GM12878 (cell line): Measurements from ENCODE around the gene HOXA1.

ENCODE experiments used
- BHLHE40 ChIP-seq, 2 experiments: fragments of 450-650 bp in 1 of 2; IDR thresholded peaks; 2 replicates each; pipeline ENCODE4 v1.6.1; 2011 to 2017; ENCODE audit warnings: low read depth in 2 of 2, borderline replicate concordance in 1 of 2, improper control_type of control experiment in 1 of 2, low read length in 1 of 2, mild to moderate bottlenecking in 1 of 2
- BRCA1 ChIP-seq: IDR thresholded peaks from 2 replicates; pipeline ENCODE4 v1.6.1; 2011; ENCODE audit warnings: low read depth, low read length, improper control_type of control experiment
- CEBPB ChIP-seq, 2 experiments: fragments of 150-350 bp in 1 of 2; IDR thresholded peaks; 2 replicates each; pipeline ENCODE4 v1.6.1; 2012 to 2014; ENCODE audit warnings: low read depth in 2 of 2, low read length in 2 of 2, borderline replicate concordance in 1 of 2, inconsistent platforms in 1 of 2
- CHD2 ChIP-seq: IDR thresholded peaks from 2 replicates; pipeline ENCODE4 v1.6.1; 2011; ENCODE audit warnings: low read depth, low read length, improper control_type of control experiment, borderline replicate concordance
- HCFC1 ChIP-seq: fragments of 150-350 bp; IDR thresholded peaks from 2 replicates; pipeline ENCODE4 v1.6.1; 2014; ENCODE audit warnings: low read length
- MEF2B ChIP-seq: fragments of 450-650 bp; IDR thresholded peaks from 2 replicates; pipeline ENCODE4 v1.6.1; 2018; ENCODE audit warnings: mild to moderate bottlenecking, moderate library complexity; ENCODE audit not compliant: partially characterized antibody, poor library complexity, severe bottlenecking
- RAD51 ChIP-seq: fragments of 450-650 bp; IDR thresholded peaks from 2 replicates; pipeline ENCODE4 v1.6.1; 2016; ENCODE audit warnings: moderate library complexity, mild to moderate bottlenecking, inconsistent platforms
- TF ChIP-seq, protein P1 (sequence below), 3 experiments: IDR thresholded peaks in 2 of 3; conservative IDR thresholded peaks in 1 of 3; 2 replicates each; pipeline ENCODE4 v1.5.1; 2011; ENCODE audit warnings: low read depth in 3 of 3, low read length in 3 of 3, mild to moderate bottlenecking in 3 of 3, control low read depth in 2 of 3, moderate library complexity in 2 of 3, inconsistent platforms in 1 of 3, mixed read lengths in 1 of 3; ENCODE audit not compliant: control insufficient read depth in 2 of 3, insufficient read depth in 1 of 3; ENCODE audit errors: extremely low read depth in 1 of 3
- TF ChIP-seq, protein P2 (sequence below): fragments of 450-650 bp; IDR thresholded peaks from 2 replicates; pipeline ENCODE4 v1.6.1; 2014; ENCODE audit warnings: mild to moderate bottlenecking
- TF ChIP-seq, protein P3 (sequence below): IDR thresholded peaks from 2 replicates; pipeline ENCODE4 v1.6.1; 2012; ENCODE audit warnings: improper control_type of control experiment, low read depth, low read length; ENCODE audit not compliant: insufficient replicate concordance

DNA sequence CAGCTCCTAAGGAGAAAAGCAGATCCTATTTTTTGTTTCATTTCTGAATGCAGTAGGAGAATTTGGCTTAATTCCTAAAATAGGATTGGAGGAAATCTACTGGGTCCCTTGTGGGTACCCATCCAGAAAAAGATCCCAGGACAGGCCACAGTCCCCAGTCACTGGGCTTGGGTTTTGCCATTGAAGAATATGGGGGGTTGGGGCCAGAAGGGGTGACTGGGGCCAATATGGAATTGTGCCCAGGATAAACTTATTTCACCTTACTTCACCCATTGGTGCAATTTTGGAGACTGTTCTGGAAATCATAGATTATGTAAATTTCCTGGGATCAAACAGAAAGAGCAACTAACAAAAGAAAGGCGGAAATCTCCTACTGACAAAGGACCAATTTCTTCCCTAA is 42.7 kb upstream of the HOXA1 start:
- TF ChIP-seq, protein P1, sequence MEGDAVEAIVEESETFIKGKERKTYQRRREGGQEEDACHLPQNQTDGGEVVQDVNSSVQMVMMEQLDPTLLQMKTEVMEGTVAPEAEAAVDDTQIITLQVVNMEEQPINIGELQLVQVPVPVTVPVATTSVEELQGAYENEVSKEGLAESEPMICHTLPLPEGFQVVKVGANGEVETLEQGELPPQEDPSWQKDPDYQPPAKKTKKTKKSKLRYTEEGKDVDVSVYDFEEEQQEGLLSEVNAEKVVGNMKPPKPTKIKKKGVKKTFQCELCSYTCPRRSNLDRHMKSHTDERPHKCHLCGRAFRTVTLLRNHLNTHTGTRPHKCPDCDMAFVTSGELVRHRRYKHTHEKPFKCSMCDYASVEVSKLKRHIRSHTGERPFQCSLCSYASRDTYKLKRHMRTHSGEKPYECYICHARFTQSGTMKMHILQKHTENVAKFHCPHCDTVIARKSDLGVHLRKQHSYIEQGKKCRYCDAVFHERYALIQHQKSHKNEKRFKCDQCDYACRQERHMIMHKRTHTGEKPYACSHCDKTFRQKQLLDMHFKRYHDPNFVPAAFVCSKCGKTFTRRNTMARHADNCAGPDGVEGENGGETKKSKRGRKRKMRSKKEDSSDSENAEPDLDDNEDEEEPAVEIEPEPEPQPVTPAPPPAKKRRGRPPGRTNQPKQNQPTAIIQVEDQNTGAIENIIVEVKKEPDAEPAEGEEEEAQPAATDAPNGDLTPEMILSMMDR (IDR thresholded peaks at IDR 0.05 in 2 of 3, conservative IDR thresholded peaks at IDR 0.05 in 1 of 3; ENCODE audit: control insufficient read depth in 2 of 3, extremely low read depth in 1 of 3, insufficient read depth in 1 of 3, low read depth in 3 of 3, low read length in 3 of 3), result no peak
- TF ChIP-seq CEBPB (IDR thresholded peaks at IDR 0.05; ENCODE audit: borderline replicate concordance in 1 of 2, low read depth in 2 of 2, low read length in 2 of 2), result no peak
- TF ChIP-seq RAD51, result no peak
- no peak for TF ChIP-seq MEF2B
- TF ChIP-seq, protein P2, sequence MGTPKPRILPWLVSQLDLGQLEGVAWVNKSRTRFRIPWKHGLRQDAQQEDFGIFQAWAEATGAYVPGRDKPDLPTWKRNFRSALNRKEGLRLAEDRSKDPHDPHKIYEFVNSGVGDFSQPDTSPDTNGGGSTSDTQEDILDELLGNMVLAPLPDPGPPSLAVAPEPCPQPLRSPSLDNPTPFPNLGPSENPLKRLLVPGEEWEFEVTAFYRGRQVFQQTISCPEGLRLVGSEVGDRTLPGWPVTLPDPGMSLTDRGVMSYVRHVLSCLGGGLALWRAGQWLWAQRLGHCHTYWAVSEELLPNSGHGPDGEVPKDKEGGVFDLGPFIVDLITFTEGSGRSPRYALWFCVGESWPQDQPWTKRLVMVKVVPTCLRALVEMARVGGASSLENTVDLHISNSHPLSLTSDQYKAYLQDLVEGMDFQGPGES, result no peak
- no peak for TF ChIP-seq BRCA1
- no peak for TF ChIP-seq BHLHE40 (IDR thresholded peaks at IDR 0.05; ENCODE audit: borderline replicate concordance in 1 of 2, low read depth in 2 of 2, low read length in 1 of 2)
- TF ChIP-seq, protein P3, sequence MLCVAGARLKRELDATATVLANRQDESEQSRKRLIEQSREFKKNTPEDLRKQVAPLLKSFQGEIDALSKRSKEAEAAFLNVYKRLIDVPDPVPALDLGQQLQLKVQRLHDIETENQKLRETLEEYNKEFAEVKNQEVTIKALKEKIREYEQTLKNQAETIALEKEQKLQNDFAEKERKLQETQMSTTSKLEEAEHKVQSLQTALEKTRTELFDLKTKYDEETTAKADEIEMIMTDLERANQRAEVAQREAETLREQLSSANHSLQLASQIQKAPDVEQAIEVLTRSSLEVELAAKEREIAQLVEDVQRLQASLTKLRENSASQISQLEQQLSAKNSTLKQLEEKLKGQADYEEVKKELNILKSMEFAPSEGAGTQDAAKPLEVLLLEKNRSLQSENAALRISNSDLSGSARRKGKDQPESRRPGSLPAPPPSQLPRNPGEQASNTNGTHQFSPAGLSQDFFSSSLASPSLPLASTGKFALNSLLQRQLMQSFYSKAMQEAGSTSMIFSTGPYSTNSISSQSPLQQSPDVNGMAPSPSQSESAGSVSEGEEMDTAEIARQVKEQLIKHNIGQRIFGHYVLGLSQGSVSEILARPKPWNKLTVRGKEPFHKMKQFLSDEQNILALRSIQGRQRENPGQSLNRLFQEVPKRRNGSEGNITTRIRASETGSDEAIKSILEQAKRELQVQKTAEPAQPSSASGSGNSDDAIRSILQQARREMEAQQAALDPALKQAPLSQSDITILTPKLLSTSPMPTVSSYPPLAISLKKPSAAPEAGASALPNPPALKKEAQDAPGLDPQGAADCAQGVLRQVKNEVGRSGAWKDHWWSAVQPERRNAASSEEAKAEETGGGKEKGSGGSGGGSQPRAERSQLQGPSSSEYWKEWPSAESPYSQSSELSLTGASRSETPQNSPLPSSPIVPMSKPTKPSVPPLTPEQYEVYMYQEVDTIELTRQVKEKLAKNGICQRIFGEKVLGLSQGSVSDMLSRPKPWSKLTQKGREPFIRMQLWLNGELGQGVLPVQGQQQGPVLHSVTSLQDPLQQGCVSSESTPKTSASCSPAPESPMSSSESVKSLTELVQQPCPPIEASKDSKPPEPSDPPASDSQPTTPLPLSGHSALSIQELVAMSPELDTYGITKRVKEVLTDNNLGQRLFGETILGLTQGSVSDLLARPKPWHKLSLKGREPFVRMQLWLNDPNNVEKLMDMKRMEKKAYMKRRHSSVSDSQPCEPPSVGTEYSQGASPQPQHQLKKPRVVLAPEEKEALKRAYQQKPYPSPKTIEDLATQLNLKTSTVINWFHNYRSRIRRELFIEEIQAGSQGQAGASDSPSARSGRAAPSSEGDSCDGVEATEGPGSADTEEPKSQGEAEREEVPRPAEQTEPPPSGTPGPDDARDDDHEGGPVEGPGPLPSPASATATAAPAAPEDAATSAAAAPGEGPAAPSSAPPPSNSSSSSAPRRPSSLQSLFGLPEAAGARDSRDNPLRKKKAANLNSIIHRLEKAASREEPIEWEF, result no peak
- no peak for TF ChIP-seq CHD2
- TF ChIP-seq HCFC1, result no peak
